Osteocyte (in vitro differentiated cells): ENCODE results near the gene RNF212. TPM values are rescaled to one million over a fixed set of nuclear protein-coding genes. Genes with fewer than 3 reads are reported as not detected.

ENCODE experiments used
- DNase-seq: peaks from one replicate; pipeline ENCODE4 v3.0.0; 2021; ENCODE audit warnings: mixed read lengths; ENCODE audit not compliant: unreplicated experiment; ENCODE audit errors: extremely low spot score
- H3K27ac Mint-ChIP-seq: one replicate; pipeline ENCODE4 v1.8.0; 2021; ENCODE audit warnings: mild to moderate bottlenecking, mixed read lengths; ENCODE audit not compliant: unreplicated experiment
- H3K27me3 Mint-ChIP-seq: one replicate; pipeline ENCODE4 v1.8.0; 2021; ENCODE audit warnings: mixed read lengths; ENCODE audit not compliant: unreplicated experiment
- H3K36me3 Mint-ChIP-seq: one replicate; pipeline ENCODE4 v1.8.0; 2021; ENCODE audit warnings: mixed read lengths; ENCODE audit not compliant: unreplicated experiment
- H3K4me1 Mint-ChIP-seq: one replicate; pipeline ENCODE4 v1.8.0; 2021; ENCODE audit warnings: mixed read lengths; ENCODE audit not compliant: unreplicated experiment
- H3K4me3 Mint-ChIP-seq: one replicate; pipeline ENCODE4 v1.8.0; 2021; ENCODE audit warnings: mild to moderate bottlenecking, moderate library complexity, mixed read lengths; ENCODE audit not compliant: unreplicated experiment
- H3K9me3 Mint-ChIP-seq: one replicate; pipeline ENCODE4 v1.8.0; 2021; ENCODE audit warnings: mixed read lengths; ENCODE audit not compliant: unreplicated experiment
- CTCF ChIP-seq: fragments of 200-600 bp; sonication (generic); IDR thresholded peaks from 2 replicates; pipeline ENCODE4 v1.5.0; 2021; ENCODE audit warnings: antibody characterized with exemption, mild to moderate bottlenecking, moderate library complexity
- total RNA-seq: library from RNA; stranded (reverse); gene quantifications from 2 replicates; pipeline ENCODE4 v1.2.1, GENCODE V29; 2021

RNF212 gene
- total RNA-seq, 1 donor from 2014 or later, result 3.8 TPM

GRCh38 chr4:1069394-1069793 is 44.0 kb downstream of the RNF212 start:
- H3K4me1 Mint-ChIP-seq, result peaks cover 3% of the 10 kb centered on the region
- DNase-seq, result no peak
- no peak overlapping the region for H3K27ac Mint-ChIP-seq
- no peaks in the 10 kb centered on the region for H3K36me3 Mint-ChIP-seq
- H3K27me3 Mint-ChIP-seq, result peaks cover 53% of the 10 kb centered on the region
- TF ChIP-seq CTCF, result no peak
- H3K9me3 Mint-ChIP-seq, result no peaks in the 10 kb centered on the region
- no peak overlapping the region for H3K4me3 Mint-ChIP-seq

DNA sequence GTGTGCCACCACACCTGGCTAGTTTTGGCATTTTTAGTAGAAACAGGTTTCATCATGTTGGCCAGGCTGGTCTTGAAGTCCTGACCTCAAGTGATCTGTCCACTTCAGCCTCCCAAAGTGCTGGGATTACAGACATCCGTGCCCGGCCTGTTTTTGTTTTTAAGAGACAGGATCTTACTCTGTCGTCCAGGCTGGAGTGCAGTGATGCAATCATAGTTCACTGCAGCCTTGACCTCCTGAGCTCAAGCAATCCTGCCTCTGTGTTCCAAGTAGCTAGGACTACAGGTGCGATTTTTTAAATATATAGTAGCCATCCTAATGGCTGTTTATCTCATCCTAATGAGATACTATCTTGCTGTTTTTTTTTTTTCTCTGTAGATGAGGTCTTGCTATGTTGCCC is 47.6 kb downstream of the RNF212 start:
- no peak overlapping the region for H3K4me3 Mint-ChIP-seq
- TF ChIP-seq CTCF, result no peak
- H3K27ac Mint-ChIP-seq, result no peak overlapping the region
- H3K36me3 Mint-ChIP-seq, result no peaks in the 10 kb centered on the region
- no peaks in the 10 kb centered on the region for H3K9me3 Mint-ChIP-seq
- peaks cover 11% of the 10 kb centered on the region for H3K4me1 Mint-ChIP-seq
- peaks cover 68% of the 10 kb centered on the region for H3K27me3 Mint-ChIP-seq
- no peak for DNase-seq

DNA sequence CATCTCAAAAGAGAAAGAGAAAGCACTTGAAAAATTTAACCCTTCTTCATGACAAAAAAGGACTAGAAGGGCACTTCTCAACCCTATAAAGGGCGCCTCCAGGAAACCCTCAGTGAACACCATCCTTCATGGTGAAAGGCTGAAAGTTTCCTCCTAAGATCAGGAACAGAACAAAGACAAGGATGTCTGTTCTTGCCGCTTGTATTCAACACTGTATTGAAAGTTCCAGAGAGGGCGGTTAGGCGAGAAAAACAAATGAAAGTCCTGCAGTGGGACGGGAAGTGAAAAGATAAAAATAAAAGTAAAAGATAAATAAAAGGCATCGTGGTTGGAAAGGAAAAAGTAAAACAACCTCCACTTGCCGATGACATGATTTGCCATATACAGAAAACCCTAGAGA is 50.9 kb downstream of the RNF212 start:
- no peaks in the 10 kb centered on the region for H3K36me3 Mint-ChIP-seq

GRCh38 chr4:1061760-1062159 is 51.6 kb downstream of the RNF212 start:
- no peak for DNase-seq
- Mint-ChIP-seq H3K4me1 (peaks cover 11% of the 10 kb centered on the region), H3K36me3 (no peaks in the 10 kb centered on the region), H3K27me3 (peaks cover 43% of the 10 kb centered on the region), H3K27ac (peak overlapping the region; percentile 39), H3K9me3 (no peaks in the 10 kb centered on the region), H3K4me3 (no peak overlapping the region)
- no peak for TF ChIP-seq CTCF

More for the DNA sequence above, 50.9 kb downstream of the RNF212 start:
- H3K9me3 Mint-ChIP-seq, result no peaks in the 10 kb centered on the region
- TF ChIP-seq CTCF, result no peak
- no peak overlapping the region for H3K4me3 Mint-ChIP-seq
- H3K27ac Mint-ChIP-seq, result no peak overlapping the region
- H3K27me3 Mint-ChIP-seq, result peaks cover 49% of the 10 kb centered on the region
- no peak for DNase-seq
- peaks cover 11% of the 10 kb centered on the region for H3K4me1 Mint-ChIP-seq

- no peak for TF ChIP-seq CTCF
- H3K36me3 Mint-ChIP-seq, result no peaks in the 10 kb centered on the region
- H3K27me3 Mint-ChIP-seq, result peaks cover 37% of the 10 kb centered on the region
- H3K9me3 Mint-ChIP-seq, result no peaks in the 10 kb centered on the region
- peaks cover 13% of the 10 kb centered on the region for H3K4me1 Mint-ChIP-seq
- no peak overlapping the region for H3K27ac Mint-ChIP-seq
- no peak overlapping the region for H3K4me3 Mint-ChIP-seq
- DNase-seq, result no peak
Measured at GRCh38 chr4:1061056-1061700, 52.2 kb downstream of the RNF212 start.
